Muscle layer of colon (tissue), 2 donors: ENCODE results near the gene ZNF775.

Source experiments
- H3K27ac ChIP-seq: one replicate; pipeline ENCODE4 v1.7.0; 2013; ENCODE audit warnings: low read depth, mild to moderate bottlenecking, low read length, moderate library complexity
- H3K27me3 ChIP-seq, 2 donors: one replicate each; pipeline ENCODE4 v1.7.0; 2013; ENCODE audit warnings: low read length in 2 of 2, mild to moderate bottlenecking in 2 of 2; ENCODE audit not compliant: insufficient read depth in 2 of 2, control insufficient read depth in 1 of 2
- H3K36me3 ChIP-seq: one replicate; pipeline ENCODE4 v1.7.0; 2013; ENCODE audit warnings: mild to moderate bottlenecking, low read length; ENCODE audit not compliant: insufficient read depth
- H3K4me1 ChIP-seq: one replicate; pipeline ENCODE4 v1.7.0; 2013; ENCODE audit warnings: mild to moderate bottlenecking, low read length; ENCODE audit not compliant: insufficient read depth
- H3K4me3 ChIP-seq, 2 donors: one replicate each; pipeline ENCODE4 v1.7.0; 2013; ENCODE audit warnings: low read length in 2 of 2, low read depth in 1 of 2, mild to moderate bottlenecking in 1 of 2, moderate library complexity in 1 of 2
- H3K9ac ChIP-seq: one replicate; pipeline ENCODE4 v1.7.0; 2013; ENCODE audit warnings: low read length
- H3K9me3 ChIP-seq: one replicate; pipeline ENCODE4 v1.7.0; 2013; ENCODE audit warnings: mild to moderate bottlenecking, low read length
- donor health status: abdominal sarcoma.
- donor health status: Adenocarcinoma of cecum.

The ZNF775 gene

DNA sequence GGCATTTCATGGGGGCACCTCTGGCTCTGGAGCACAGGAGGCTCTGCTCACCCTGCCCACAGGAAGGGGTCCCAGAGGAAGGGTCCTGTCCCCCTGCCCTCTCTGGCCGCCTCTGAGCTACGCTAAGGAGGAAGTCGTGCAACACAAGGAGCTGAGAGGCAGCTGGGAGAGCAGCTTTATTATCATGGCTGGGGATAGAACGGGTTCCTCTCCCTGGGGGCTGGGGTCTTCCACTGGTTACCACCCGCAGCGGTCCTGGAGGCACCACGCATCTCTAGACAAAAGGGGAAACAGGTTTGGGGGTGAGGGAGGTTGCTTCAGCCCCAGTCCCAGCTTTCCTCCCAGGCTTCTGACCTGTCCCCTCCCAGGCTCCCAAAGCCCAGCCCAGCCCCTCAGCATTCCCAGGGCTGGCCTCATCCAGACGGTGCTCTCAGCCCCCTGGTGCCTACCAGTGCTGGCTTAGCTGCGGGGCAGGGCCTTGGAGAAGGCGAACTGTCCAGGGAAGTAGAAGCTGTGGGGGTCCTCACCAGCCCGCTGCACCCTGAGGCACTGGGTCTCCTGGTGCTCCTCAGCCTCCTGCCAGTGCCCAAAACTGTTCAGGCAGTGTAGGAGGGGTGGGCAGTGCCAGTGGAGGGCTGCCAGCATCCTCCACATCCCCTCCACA is 40.8 kb upstream of the ZNF775 start:
- no peaks in the 10 kb centered on the region for H3K9me3 ChIP-seq
- no peak overlapping the region for H3K4me3 ChIP-seq
- H3K4me1 ChIP-seq = peaks cover 60% of the 10 kb centered on the region
- H3K27ac ChIP-seq = no peak overlapping the region
- H3K27me3 ChIP-seq = no peaks in the 10 kb centered on the region
- H3K36me3 ChIP-seq = peaks cover 4% of the 10 kb centered on the region
- H3K9ac ChIP-seq = no peak overlapping the region

DNA sequence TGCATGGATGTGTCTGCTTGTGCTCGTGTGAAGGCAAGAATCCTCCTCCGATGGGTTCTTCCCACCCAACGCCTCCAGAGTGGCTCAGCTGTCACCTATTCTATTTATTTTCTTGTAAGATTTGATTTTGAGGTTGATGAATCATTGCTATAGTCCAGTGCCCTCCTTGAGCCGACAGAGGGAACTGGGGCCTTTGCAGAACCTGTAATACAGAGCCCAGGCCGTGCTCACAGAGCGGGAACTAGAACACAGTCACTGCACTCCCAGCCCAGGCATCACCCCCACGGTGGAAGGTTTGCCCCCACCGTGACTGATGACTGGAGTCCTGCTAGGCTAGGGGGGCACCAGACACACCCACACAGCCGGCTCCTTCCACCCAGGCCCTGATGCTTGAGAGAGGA is 39.7 kb upstream of the ZNF775 start:
- H3K9me3 ChIP-seq = no peaks in the 10 kb centered on the region
- peaks cover 59% of the 10 kb centered on the region for H3K4me1 ChIP-seq
- no peak overlapping the region for H3K9ac ChIP-seq

DNA sequence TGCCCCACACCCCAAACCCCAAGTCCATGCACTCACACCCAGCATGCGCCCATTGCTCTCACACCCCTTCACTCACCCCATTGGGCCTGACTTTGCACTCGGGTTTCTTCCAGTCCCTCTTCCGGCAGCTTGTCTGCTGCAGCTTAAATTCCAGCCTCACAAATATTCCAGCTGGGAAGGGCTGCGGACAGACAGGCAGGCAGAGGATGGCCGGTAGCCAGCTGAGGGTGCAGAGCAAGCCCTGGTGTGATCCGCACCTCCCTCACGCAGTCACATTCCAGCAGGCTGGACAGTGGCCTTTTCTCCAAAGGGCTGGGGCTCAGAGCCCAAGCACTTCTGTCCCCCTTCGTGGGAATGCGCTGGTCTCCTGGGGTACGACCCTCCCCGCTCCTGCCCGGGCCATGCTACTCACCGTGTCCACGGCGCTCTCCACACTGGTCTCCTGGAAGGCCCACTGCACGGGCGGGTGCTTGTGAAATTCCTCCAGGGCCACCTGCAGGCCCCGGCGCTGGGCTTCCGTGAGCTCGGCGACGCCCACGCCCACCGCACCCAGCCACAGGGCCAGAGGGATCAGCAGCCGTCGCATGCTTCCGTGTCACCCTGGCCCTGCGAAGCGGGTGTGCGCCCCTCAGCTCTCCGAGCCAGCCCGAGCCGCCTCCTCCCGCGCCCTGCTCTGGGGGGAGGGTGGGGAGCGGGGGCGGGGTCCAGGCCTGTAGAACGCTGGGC is 38.9 kb upstream of the ZNF775 start:
- Histone ChIP-seq H3K9me3 (no peaks in the 10 kb centered on the region), H3K27ac (peak overlapping the region; percentile 86), H3K4me3 (peak overlapping the region; percentile 50 to 69), H3K4me1 (peaks cover 51% of the 10 kb centered on the region), H3K36me3 (peaks cover 4% of the 10 kb centered on the region), H3K9ac (no peak overlapping the region), H3K27me3 (no peaks in the 10 kb centered on the region)

More for the DNA sequence above, 39.7 kb upstream of the ZNF775 start:
- H3K27me3 ChIP-seq = no peaks in the 10 kb centered on the region
- H3K36me3 ChIP-seq = peaks cover 4% of the 10 kb centered on the region
- H3K27ac ChIP-seq = peak overlapping the region; percentile 86
- peak overlapping the region; percentile 50 to 69 for H3K4me3 ChIP-seq

DNA sequence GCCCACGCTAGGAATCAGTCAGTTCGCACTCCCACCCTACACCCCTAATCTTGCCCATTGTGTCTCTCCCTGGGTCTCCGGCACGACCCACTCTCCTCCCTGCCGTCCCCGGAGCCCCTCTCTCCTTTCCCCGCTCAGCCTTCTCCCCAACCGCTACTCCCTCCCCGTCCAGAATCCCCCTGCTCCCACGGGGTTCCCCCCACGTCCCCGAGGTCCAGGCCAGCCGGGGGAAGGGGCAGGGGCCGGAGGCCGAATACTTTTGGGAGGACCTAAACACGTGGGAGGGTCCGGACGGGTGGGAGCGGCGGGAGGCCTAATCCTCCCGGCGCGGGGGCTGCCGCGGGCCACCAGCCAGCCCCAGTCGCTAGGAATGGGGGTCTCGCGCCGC is 38.3 kb upstream of the ZNF775 start:
- Histone ChIP-seq H3K4me1 (peaks cover 45% of the 10 kb centered on the region), H3K4me3 (peak overlapping the region; percentile 50 to 69), H3K36me3 (peaks cover 4% of the 10 kb centered on the region), H3K9ac (peak overlapping the region; percentile 74), H3K9me3 (no peaks in the 10 kb centered on the region), H3K27ac (peak overlapping the region; percentile 86), H3K27me3 (no peaks in the 10 kb centered on the region)

DNA sequence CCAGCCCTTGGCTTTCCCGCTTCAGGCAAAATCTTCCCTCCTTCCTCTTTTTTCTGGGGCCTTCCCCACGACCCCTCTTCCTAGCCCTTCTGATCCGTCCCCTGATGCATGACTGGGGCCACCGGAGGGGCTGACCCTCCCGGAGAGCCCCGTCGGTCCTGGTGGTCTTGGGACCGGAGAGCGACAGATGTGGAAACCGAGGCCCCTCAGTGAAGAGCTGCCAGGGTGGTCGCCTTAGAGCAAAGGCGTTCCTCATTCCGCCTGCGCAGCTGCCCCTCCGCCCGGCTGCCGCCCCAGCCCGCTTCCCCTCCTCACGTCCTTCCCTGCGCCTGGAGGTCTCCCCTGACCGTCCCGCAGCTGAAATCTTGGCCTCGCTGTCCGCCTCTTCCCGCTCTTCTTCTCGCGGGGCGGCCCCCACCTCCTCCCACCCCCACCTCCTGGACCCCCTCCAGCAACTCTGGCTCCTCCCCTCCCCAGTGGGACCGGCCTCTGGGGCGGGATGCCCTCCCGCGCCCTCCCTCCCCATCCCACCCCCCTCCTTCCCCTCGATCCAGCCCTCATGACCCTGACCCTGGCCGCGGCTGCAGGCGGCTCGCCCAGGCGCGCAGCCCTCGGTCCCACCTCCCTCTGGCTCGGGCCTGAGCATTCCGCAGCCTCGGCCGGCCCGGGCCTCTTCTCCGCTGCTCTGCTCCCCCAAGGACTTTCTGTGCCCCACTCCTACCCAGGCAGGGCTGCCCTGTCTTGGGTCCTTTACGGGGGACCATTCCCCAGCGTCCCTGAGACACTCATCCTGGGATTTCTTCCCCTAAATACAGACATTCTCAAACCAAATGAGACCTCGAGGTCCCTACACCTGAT is 37.6 kb upstream of the ZNF775 start, which contains the start of gene RARRES2:
Gene RARRES2, minus strand, starts transcription at position 367 of the 858 bp plus-strand sequence. CDS start 1,020 bp downstream, outside the sequence.
- H3K9ac ChIP-seq = peak within 1 kb of the TSS; percentile 74
- peaks cover 38% of the 10 kb centered on the region for H3K4me1 ChIP-seq
- peak within 1 kb of the TSS; percentile 86 for H3K27ac ChIP-seq
- H3K4me3 ChIP-seq = peak within 1 kb of the TSS; percentile 50 to 69
- H3K27me3 ChIP-seq = no peaks in the 10 kb centered on the region
- peaks cover 4% of the 10 kb centered on the region for H3K36me3 ChIP-seq
- no peaks in the 10 kb centered on the region for H3K9me3 ChIP-seq

DNA sequence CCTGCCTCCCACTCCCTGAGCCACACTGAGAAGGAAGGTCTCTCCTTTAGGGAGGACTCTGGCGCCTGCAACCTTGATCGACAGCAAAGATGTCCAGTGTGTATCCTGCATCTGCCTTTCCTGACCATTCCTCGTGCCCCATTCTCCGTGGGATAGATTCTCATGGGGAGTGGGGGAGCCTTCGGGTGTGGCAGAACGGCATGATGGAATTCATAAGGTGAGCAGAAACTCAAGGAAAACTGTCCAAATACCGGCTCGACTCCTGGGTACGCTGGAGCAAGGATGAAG is 37.1 kb upstream of the ZNF775 start:
- Histone ChIP-seq H3K36me3 (peaks cover 4% of the 10 kb centered on the region), H3K4me1 (peaks cover 34% of the 10 kb centered on the region), H3K9ac (no peak overlapping the region), H3K9me3 (no peaks in the 10 kb centered on the region), H3K27me3 (no peaks in the 10 kb centered on the region), H3K4me3 (no peak overlapping the region), H3K27ac (peak overlapping the region; percentile 86)

DNA sequence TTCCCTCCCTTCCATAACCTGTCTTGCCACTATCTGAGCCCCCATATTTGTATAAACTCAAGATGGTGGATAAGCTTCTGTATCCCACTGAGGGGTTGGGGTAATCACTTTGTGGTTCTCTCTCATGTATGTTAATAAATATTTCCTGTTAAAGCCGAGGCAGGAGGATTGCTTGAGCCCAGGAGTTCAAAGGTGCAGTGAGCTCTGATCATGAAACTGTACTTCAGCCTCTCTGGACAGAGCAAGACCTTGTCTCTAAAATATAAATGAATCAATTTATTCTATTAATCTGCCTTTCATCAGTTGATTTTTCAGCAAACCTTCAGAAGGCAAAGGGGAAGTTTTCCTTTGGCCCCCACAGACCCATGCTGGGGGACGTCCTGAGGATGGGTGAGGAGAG is 35.9 kb upstream of the ZNF775 start:
- no peak overlapping the region for H3K9ac ChIP-seq
- no peak overlapping the region for H3K27ac ChIP-seq
- H3K36me3 ChIP-seq = peaks cover under 1% of the 10 kb centered on the region
- no peak overlapping the region for H3K4me3 ChIP-seq
- H3K27me3 ChIP-seq = no peaks in the 10 kb centered on the region
- H3K4me1 ChIP-seq = peaks cover 23% of the 10 kb centered on the region
- no peaks in the 10 kb centered on the region for H3K9me3 ChIP-seq

DNA sequence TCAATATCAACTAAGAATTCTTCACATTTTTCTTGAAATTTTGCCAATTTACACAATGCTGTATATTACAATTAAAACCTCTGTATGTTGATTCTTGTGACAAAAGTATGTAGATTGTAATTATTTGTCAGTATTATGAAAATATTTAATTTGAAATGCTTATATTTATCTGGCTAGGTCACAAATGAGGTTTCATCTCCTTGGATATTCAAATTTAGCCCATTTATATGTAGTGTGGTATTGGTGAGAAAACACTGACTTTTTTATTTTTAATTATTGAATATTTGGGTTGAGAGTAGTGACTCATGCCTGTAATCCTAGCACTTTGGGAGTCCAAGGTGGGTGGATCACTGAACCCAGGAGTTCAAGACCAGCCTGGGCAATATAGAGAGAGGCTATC is 34.8 kb upstream of the ZNF775 start:
- Histone ChIP-seq H3K4me1 (peaks cover 12% of the 10 kb centered on the region), H3K36me3 (no peaks in the 10 kb centered on the region), H3K27ac (no peak overlapping the region), H3K4me3 (no peak overlapping the region), H3K27me3 (no peaks in the 10 kb centered on the region), H3K9me3 (no peaks in the 10 kb centered on the region), H3K9ac (no peak overlapping the region)

DNA sequence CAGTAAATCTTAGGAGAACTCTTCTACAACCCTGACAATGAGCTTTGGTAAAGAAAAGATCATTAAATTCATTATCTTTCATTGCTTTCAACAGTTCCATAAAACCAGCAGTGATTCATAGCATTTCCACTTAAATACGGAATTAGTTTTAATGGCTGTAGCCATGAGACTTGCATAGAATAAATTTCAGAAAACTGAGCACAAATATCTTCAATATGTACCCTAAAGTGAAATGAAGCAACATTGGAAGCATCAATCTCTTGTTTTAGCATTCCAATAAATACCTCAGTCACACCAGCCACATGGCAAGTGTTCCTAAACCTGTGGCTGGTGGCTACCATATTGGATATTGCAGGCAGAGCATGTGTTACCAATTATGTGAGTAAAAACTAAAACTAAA is 34.1 kb upstream of the ZNF775 start:
- H3K4me3 ChIP-seq = no peak overlapping the region
- H3K9ac ChIP-seq = no peak overlapping the region
- no peaks in the 10 kb centered on the region for H3K9me3 ChIP-seq
- H3K4me1 ChIP-seq = peaks cover 6% of the 10 kb centered on the region
- H3K27me3 ChIP-seq = no peaks in the 10 kb centered on the region
- no peak overlapping the region for H3K27ac ChIP-seq
- H3K36me3 ChIP-seq = no peaks in the 10 kb centered on the region

DNA sequence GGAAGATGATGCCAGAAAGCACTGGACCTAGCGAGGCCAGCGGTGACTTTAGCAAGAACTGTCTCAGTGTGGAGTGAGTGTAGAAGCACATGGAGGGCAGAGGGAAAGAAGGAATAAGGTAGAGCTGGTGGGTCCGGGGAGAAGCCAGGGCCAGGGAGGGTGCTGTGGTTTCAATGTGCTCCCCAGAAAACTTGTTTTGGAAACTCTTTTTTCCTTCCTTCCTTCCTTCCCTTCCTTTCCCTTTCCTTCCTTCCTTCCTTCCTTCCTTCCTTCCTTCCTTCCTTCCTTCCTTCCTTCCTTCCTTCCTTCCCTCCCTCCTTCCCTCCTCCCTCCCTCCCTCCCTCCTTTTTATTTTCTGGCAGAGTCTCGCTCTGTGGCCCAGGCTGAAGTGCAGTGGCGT is 32.2 kb upstream of the ZNF775 start:
- H3K27ac ChIP-seq = no peak overlapping the region
- H3K27me3 ChIP-seq = no peaks in the 10 kb centered on the region
- H3K9ac ChIP-seq = no peak overlapping the region
- H3K4me3 ChIP-seq = no peak overlapping the region
- no peaks in the 10 kb centered on the region for H3K36me3 ChIP-seq
- H3K9me3 ChIP-seq = no peaks in the 10 kb centered on the region
- H3K4me1 ChIP-seq = peaks cover 6% of the 10 kb centered on the region

DNA sequence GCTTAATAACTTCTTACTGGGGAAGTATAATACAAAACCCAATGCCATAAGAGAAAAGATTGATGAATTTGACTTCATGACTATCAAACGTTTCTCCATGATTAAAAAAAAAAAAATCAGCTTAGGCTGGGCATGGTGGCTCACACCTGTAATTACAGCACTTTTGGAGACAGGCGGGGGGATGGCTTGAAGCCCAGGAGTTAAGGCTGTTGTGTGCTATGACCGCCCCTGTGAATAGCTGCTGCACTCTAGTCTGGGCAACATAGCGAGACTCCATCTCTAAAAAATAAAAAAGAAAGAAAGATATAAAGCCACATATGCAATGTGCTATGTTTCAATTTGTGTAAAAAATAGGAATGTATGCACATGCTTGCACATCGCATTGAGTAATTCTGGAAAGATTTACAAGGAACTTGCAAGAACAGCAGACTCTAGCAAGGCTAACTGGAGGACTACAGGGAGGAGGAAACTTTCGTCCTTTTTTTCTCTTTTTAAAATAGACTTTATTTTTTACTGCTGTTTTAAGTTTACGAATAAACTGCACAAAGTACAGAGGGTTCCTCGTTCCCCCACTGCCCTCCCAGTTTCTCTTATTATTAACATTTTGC is 27.4 kb upstream of the ZNF775 start:
- no peak overlapping the region for H3K4me3 ChIP-seq
- H3K9ac ChIP-seq = no peak overlapping the region
- H3K36me3 ChIP-seq = no peaks in the 10 kb centered on the region
- no peaks in the 10 kb centered on the region for H3K9me3 ChIP-seq
- no peaks in the 10 kb centered on the region for H3K27me3 ChIP-seq
- no peak overlapping the region for H3K27ac ChIP-seq
- peaks cover 15% of the 10 kb centered on the region for H3K4me1 ChIP-seq
